ENCODE data around the gene CCDC93.

Gene CCDC93

DNA sequence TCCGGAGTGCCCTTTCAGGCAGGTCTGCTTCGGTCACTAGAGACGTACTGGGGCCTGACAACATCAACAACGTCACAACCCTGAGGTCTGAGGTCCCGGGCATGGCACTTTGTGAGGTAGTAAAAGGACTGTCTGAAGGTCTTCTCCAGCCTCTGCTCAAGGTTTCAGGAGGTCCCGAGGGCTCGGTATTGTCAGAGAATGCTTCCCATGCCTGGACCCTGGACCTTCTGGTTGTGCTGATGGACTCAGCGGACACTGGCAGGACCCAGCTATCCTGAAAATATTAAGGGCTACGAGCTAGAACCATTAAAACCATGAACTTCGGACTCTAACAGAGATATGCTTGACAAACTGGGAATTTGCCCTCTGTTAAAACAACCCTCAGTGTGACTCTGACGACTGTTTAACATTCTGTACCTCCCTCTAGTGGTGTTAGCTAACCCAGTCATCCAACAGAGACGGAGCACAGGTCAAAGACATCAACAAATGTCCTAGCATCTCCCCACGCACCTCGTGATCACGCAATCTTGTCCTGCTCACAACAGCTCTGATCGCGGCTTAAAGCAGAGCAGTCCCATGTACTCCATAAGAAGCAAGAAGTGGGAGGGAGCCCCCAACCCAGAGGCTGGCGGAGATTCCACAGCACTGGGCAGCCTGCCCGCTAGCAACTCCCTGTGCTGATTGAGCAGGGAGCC lies 96.5 kb downstream of the CCDC93 start:
- Mint-ChIP-seq H3K4me3 (no peak overlapping the region), H3K9me3 (peaks cover 6% of the 10 kb centered on the region), H3K27me3 (no peaks in the 10 kb centered on the region), H3K4me1 (no peaks in the 10 kb centered on the region), H3K27ac (no peak overlapping the region), H3K36me3 (peaks cover 63% of the 10 kb centered on the region)
- ATAC-seq (ENCODE audit: low read depth), result no peak
- DNase-seq (ENCODE audit: low spot score in 2 of 2), result no peak

- peaks cover 2% of the 10 kb centered on the region for H3K27me3 Mint-ChIP-seq
- H3K36me3 Mint-ChIP-seq, result peaks cover 2% of the 10 kb centered on the region
- no peaks in the 10 kb centered on the region for H3K4me1 Mint-ChIP-seq
- no peak overlapping the region for H3K4me3 Mint-ChIP-seq
- no peak overlapping the region for H3K27ac Mint-ChIP-seq
- no peak for ATAC-seq (ENCODE audit: low read depth)
- no peak for DNase-seq (ENCODE audit: low spot score in 2 of 2)
- H3K9me3 Mint-ChIP-seq, result peaks cover 7% of the 10 kb centered on the region
Measured at GRCh38 chr2:117902933-117903332, 110.9 kb downstream of the CCDC93 start.

DNA sequence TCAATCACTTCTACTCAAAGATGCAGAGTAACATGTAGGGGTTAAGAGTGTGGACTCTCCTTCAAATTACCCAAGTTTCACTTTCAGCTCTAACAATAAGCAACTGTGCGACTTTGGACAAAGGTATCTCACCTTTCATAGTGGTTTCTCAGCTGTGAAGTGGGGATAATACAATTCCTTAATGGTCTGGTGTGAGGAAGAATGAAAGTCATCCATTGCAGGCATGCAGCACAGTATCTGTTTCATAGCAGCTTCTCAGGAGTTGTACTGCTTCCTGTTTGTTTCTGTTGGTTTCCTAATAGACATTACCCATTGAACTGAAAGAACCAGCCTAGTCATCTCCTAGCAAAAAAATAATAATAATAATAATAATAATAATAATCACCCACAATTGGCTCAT lies 125.0 kb downstream of the CCDC93 start:
- Mint-ChIP-seq H3K36me3 (no peaks in the 10 kb centered on the region), H3K27ac (no peak overlapping the region), H3K27me3 (peaks cover 3% of the 10 kb centered on the region), H3K4me3 (no peak overlapping the region), H3K9me3 (peaks cover 2% of the 10 kb centered on the region), H3K4me1 (no peaks in the 10 kb centered on the region)
- DNase-seq (ENCODE audit: low spot score in 2 of 2) (no peak), ATAC-seq (ENCODE audit: low read depth) (no peak)

DNA sequence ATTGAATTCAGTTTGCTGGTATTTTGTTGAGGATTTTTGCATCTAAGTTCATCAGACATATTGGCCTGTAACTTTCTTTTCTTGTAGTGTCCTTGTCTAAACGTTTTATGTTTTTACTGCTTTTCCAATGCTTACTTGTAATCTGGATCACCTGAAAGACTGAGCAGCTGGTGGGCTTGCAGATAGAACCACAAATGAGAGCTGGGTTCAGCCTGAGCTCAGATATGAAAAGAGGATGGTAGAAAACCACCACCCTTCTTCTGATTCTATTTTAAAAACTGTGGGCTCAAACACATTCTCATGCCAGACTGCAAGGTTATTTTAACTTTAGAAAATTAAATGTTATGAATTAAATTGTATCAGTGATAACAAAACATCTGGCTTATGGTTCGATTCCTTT lies 128.6 kb downstream of the CCDC93 start:
- H3K4me3 Mint-ChIP-seq, result no peak overlapping the region
- H3K27ac Mint-ChIP-seq, result no peak overlapping the region
- ATAC-seq (ENCODE audit: low read depth) (no peak), DNase-seq (ENCODE audit: low spot score in 2 of 2) (no peak)
- H3K36me3 Mint-ChIP-seq, result peaks cover 2% of the 10 kb centered on the region
- H3K9me3 Mint-ChIP-seq, result peaks cover 9% of the 10 kb centered on the region
- H3K4me1 Mint-ChIP-seq, result no peaks in the 10 kb centered on the region
- peaks cover 4% of the 10 kb centered on the region for H3K27me3 Mint-ChIP-seq

DNA sequence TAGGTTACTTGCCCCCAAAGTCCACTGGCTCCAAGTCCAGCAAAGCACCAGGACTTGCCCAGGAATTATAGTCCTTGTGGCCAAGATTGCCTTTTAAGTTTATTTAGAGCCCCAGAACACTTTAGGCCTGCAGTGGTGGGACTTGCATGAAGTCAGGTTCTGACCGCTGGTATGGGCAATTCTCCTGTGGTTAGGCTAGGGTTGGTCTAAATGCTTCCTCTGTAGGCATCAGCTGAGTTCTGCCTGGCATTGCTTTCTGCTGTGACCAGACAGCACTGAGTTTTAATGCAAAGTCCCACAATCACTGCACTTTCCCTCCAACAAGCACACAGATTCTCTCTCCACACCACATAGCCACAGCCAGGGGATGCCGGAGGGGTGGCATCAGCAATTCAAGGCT lies 134.9 kb downstream of the CCDC93 start:
- Mint-ChIP-seq H3K4me3 (no peak overlapping the region), H3K36me3 (peaks cover 2% of the 10 kb centered on the region), H3K4me1 (no peaks in the 10 kb centered on the region), H3K27ac (no peak overlapping the region), H3K9me3 (peaks cover 7% of the 10 kb centered on the region), H3K27me3 (peaks cover 22% of the 10 kb centered on the region)
- no peak for ATAC-seq (ENCODE audit: low read depth)
- no peak for DNase-seq (ENCODE audit: low spot score in 2 of 2)

GRCh38 chr2:117875786-117876185 lies 138.1 kb downstream of the CCDC93 start:
- Mint-ChIP-seq H3K4me3 (no peak overlapping the region), H3K27ac (no peak overlapping the region)
- DNase-seq (ENCODE audit: low spot score in 2 of 2), result no peak

More at GRCh38 chr2:117875786-117876185, 138.1 kb downstream of the CCDC93 start:
- no peak for ATAC-seq (ENCODE audit: low read depth)
- H3K9me3 Mint-ChIP-seq, result no peaks in the 10 kb centered on the region
- H3K36me3 Mint-ChIP-seq, result no peaks in the 10 kb centered on the region
- no peaks in the 10 kb centered on the region for H3K4me1 Mint-ChIP-seq
- H3K27me3 Mint-ChIP-seq, result peaks cover 20% of the 10 kb centered on the region
